H1 (cell line): ENCODE data around the gene TBC1D10A. TPM values are rescaled to one million over a fixed set of nuclear protein-coding genes. Genes with fewer than 3 reads are reported as not detected.

Source experiments
- CHD2 ChIP-seq: IDR thresholded peaks from 2 replicates; pipeline ENCODE4 v1.6.1; 2012; ENCODE audit warnings: low read length, improper control_type of control experiment
- JUND ChIP-seq: IDR thresholded peaks from 2 replicates; pipeline ENCODE4 v1.6.1; 2011; ENCODE audit warnings: mild to moderate bottlenecking, improper control_type of control experiment, low read length
- NANOG ChIP-seq: IDR thresholded peaks from 2 replicates; pipeline ENCODE4 v1.6.1; 2011; ENCODE audit warnings: low read length, low read depth, mild to moderate bottlenecking, inconsistent platforms; ENCODE audit not compliant: insufficient read depth, poor library complexity, severe bottlenecking
- RNF2 ChIP-seq: fragments of 200-900, 300-1000 bp; sonication (generic); IDR thresholded peaks from 2 replicates; pipeline ENCODE4 v1.7.1; 2016; ENCODE audit warnings: borderline replicate concordance, low read depth, mild to moderate bottlenecking, antibody characterized with exemption, low read length; ENCODE audit not compliant: poor library complexity, severe bottlenecking; ENCODE audit errors: missing control alignments
- SIRT6 ChIP-seq: IDR thresholded peaks from one replicate; pipeline ENCODE4 v1.7.1; 2012; ENCODE audit warnings: low read length, inconsistent platforms
- TAF1 ChIP-seq: IDR thresholded peaks from 2 replicates; pipeline ENCODE4 v1.6.1; 2011; ENCODE audit warnings: mild to moderate bottlenecking, low read depth, low read length
- YY1 ChIP-seq: IDR thresholded peaks from 2 replicates; pipeline ENCODE4 v1.6.1; 2011; ENCODE audit warnings: low read depth, mild to moderate bottlenecking, low read length
- polyA plus RNA-seq, 7 experiments: library from polyadenylated mRNA; depleted of rRNA in 3 of 7; stranded (reverse) in 5 of 7; unstranded in 2 of 7; fragments of >200 nt in 5 of 7; fragments of 200-250 nt in 2 of 7; gene quantifications; 1 replicate in 5 of 7; 2 replicates in 1 of 7; 4 replicates in 1 of 7; pipeline versions ENCODE4 v1.2.1 to v1.2.3, GENCODE V29; 2011 to 2013; ENCODE audit warnings: missing spikeins in 2 of 7, mixed read lengths in 2 of 7
- total RNA-seq: library from RNA; stranded (reverse); fragmentation: NEBNext Ultra II Directional; extraction: Animal tissue kit (Norgen Biotek cat#: 25700); gene quantifications from 2 replicates; pipeline ENCODE4 v1.2.1, GENCODE V29; 2021
- TF ChIP-seq, protein P1 (sequence below), 3 experiments: IDR thresholded peaks; 1 replicate in 2 of 3; 2 replicates in 1 of 3; pipeline versions ENCODE4 v1.5.1 to v1.6.1; 2011; ENCODE audit warnings: low read length in 3 of 3, mild to moderate bottlenecking in 3 of 3, inconsistent platforms in 2 of 3, low read depth in 1 of 3, moderate library complexity in 1 of 3; ENCODE audit not compliant: insufficient read depth in 1 of 3; ENCODE audit errors: control extremely low read depth in 1 of 3

The TBC1D10A gene
- total and polyA plus RNA-seq, 2 of the 8 experiments (the other 6 are each of a cell fraction or from before 2014, with no cell fraction given): 5.4 to 7.0 TPM

DNA sequence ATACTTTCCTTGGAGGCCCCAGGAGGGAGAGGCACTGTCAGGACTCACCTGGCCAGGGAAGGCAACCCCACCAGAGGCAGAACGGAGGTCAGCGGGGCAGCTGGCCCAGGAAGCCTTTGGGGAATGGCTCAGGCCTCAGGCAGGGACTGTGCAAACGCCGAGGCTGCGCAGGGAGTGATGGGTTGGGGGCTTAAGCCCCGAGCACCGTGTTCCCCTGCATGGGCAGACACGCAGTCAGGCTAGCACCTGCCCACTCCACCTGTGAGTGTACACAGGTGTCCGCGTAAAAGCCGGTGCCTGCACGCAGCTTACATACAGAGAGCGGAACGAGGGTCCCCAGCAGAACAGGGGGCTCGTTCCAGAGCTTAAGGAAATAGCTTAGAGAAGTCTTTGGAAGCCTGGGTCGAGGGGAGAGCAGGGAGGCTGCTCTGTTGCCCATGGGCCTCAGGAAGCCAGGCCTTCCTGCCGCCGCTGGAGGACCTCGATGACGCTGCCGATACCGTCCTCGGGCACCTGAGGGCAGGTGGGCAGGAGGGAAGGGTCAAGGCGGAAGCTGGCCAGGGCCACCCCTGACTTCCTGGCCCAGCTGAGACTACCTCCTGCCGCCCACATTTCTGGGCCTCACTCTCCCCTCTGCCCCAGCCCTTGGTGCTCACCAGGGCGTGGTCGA, 41.4 kb downstream of the TBC1D10A start (continued):
- TF ChIP-seq, protein P1, sequence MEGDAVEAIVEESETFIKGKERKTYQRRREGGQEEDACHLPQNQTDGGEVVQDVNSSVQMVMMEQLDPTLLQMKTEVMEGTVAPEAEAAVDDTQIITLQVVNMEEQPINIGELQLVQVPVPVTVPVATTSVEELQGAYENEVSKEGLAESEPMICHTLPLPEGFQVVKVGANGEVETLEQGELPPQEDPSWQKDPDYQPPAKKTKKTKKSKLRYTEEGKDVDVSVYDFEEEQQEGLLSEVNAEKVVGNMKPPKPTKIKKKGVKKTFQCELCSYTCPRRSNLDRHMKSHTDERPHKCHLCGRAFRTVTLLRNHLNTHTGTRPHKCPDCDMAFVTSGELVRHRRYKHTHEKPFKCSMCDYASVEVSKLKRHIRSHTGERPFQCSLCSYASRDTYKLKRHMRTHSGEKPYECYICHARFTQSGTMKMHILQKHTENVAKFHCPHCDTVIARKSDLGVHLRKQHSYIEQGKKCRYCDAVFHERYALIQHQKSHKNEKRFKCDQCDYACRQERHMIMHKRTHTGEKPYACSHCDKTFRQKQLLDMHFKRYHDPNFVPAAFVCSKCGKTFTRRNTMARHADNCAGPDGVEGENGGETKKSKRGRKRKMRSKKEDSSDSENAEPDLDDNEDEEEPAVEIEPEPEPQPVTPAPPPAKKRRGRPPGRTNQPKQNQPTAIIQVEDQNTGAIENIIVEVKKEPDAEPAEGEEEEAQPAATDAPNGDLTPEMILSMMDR (IDR thresholded peaks at IDR 0.05; ENCODE audit: control extremely low read depth in 1 of 3, insufficient read depth in 1 of 3, low read depth in 1 of 3, low read length in 3 of 3): no peak
- TF ChIP-seq CHD2 (no peak), JUND (no peak), RNF2 (no peak), NANOG (no peak), SIRT6 (no peak), TAF1 (no peak), YY1 (no peak)
